ENCODE data around the gene MAST1.
"Not testable (repeated sequence)": the region's sequence is repeated elsewhere in the genome, so short reads cannot be mapped to it uniquely, and the experiment has no call there.

The MAST1 gene

GRCh38 chr19:12801466-12802266 lies 36.6 kb upstream of the MAST1 start, which contains the start of the genes PRDX2 and THSD8:
PRDX2 (minus strand) TSS chr19:12801800; CDS start chr19:12801261, 539 bp downstream.
THSD8 (plus strand) TSS chr19:12802069; CDS start chr19:12802072, 3 bp downstream.
- DNase-seq: peak; percentile 41 to 62 (median 42)

- DNase-seq: peak; percentile 27 to 41 (median 31)
Observed at GRCh38 chr19:12802267-12803106, 35.8 kb upstream of the MAST1 start.

GRCh38 chr19:12804051-12804450 lies 34.3 kb upstream of the MAST1 start:
- DNase-seq: peak in 1 of 3 donors; percentile 1

- DNase-seq: peak; percentile 92 to 96 (median 95)
Observed at GRCh38 chr19:12806242-12807081, 31.9 kb upstream of the MAST1 start, which contains the start of gene RNASEH2A. RNASEH2A (plus strand) TSS chr19:12806584; CDS start chr19:12806674, 90 bp downstream.

- no peak for DNase-seq
Observed at GRCh38 chr19:12815088-12815487, 23.2 kb upstream of the MAST1 start.

- DNase-seq: not testable (repeated sequence)
Observed at GRCh38 chr19:12817188-12817587, 21.1 kb upstream of the MAST1 start.

GRCh38 chr19:12817810-12818209 lies 20.5 kb upstream of the MAST1 start:
- DNase-seq: peak in 1 of 3 donors; percentile 2

- peak in 2 of 3 donors; percentile 45 to 51 for DNase-seq
Observed at GRCh38 chr19:12821761-12822160, 16.6 kb upstream of the MAST1 start.

- peak; percentile 52 to 68 (median 62) for DNase-seq
Observed at GRCh38 chr19:12825254-12826131, 12.8 kb upstream of the MAST1 start.

GRCh38 chr19:12828494-12828893 lies 9.8 kb upstream of the MAST1 start:
- peak in 2 of 3 donors; percentile 31 to 56 for DNase-seq

- DNase-seq: no peak
Observed at GRCh38 chr19:12833418-12833737, 4.9 kb upstream of the MAST1 start.

GRCh38 chr19:12833738-12834565 lies 4.4 kb upstream of the MAST1 start:
- DNase-seq: peak; percentile 18 to 69 (median 50)

- DNase-seq: peak in 1 of 3 donors; percentile 17
Observed at GRCh38 chr19:12834566-12834943, 3.8 kb upstream of the MAST1 start, which contains the start of gene RTBDN. RTBDN (minus strand) TSS chr19:12834579; CDS start chr19:12829979, 4,600 bp downstream.

- peak; percentile 25 to 67 (median 47) for DNase-seq
Observed at GRCh38 chr19:12834976-12835757, 3.1 kb upstream of the MAST1 start.

GRCh38 chr19:12836529-12836863 lies 1.8 kb upstream of the MAST1 start:
- no peak for DNase-seq

- DNase-seq: peak in 1 of 3 donors; percentile 12
Observed at GRCh38 chr19:12837225-12837624, 1.1 kb upstream of the MAST1 start.

- DNase-seq: peak in 1 of 3 donors; percentile 18
Observed at GRCh38 chr19:12838886-12839756, 806 bp downstream of the MAST1 start.

Data from suppressor macrophage treated with lipopolysaccharide for 1 hour (primary cell).